GM12878 (cell line): ENCODE results near the gene ZNF341. TPM values are rescaled to one million over a fixed set of nuclear protein-coding genes. Genes with fewer than 3 reads are reported as not detected.

Source experiments
- ATF7 ChIP-seq: fragments of 450-650 bp; IDR thresholded peaks from 2 replicates; pipeline ENCODE4 v1.6.1; 2016; ENCODE audit warnings: low read depth, mild to moderate bottlenecking
- BCL11A ChIP-seq: IDR thresholded peaks from 2 replicates; pipeline ENCODE4 v1.6.1; 2011; ENCODE audit warnings: low read depth, low read length
- BHLHE40 ChIP-seq, 2 experiments: fragments of 450-650 bp in 1 of 2; IDR thresholded peaks; 2 replicates each; pipeline ENCODE4 v1.6.1; 2011 to 2017; ENCODE audit warnings: low read depth in 2 of 2, borderline replicate concordance in 1 of 2, improper control_type of control experiment in 1 of 2, low read length in 1 of 2, mild to moderate bottlenecking in 1 of 2
- CEBPB ChIP-seq, 2 experiments: fragments of 150-350 bp in 1 of 2; IDR thresholded peaks; 2 replicates each; pipeline ENCODE4 v1.6.1; 2012 to 2014; ENCODE audit warnings: low read depth in 2 of 2, low read length in 2 of 2, borderline replicate concordance in 1 of 2, inconsistent platforms in 1 of 2
- CHD4 ChIP-seq: fragments of 200-600 bp; sonication (generic); IDR thresholded peaks from 2 replicates; pipeline ENCODE4 v1.6.1; 2016; ENCODE audit warnings: mild to moderate bottlenecking
- CREM ChIP-seq: IDR thresholded peaks from 2 replicates; pipeline ENCODE4 v1.6.1; 2014; ENCODE audit warnings: antibody characterized with exemption, low read depth
- EGR1 ChIP-seq, 2 experiments: IDR thresholded peaks; 1 replicate in 1 of 2; 2 replicates in 1 of 2; pipeline ENCODE4 v1.6.1; 2011 to 2012; ENCODE audit warnings: low read depth in 2 of 2, low read length in 2 of 2, borderline replicate concordance in 1 of 2, mild to moderate bottlenecking in 1 of 2, moderate library complexity in 1 of 2
- ESRRA ChIP-seq: IDR thresholded peaks from 2 replicates; pipeline ENCODE4 v1.6.1; 2012; ENCODE audit warnings: mild to moderate bottlenecking, low read length, improper control_type of control experiment
- IRF4 ChIP-seq: IDR thresholded peaks from 2 replicates; pipeline ENCODE4 v1.6.1; 2011; ENCODE audit warnings: low read depth, low read length
- NFYB ChIP-seq: IDR thresholded peaks from 2 replicates; pipeline ENCODE4 v1.6.1; 2011; ENCODE audit warnings: low read depth, mild to moderate bottlenecking, low read length, improper control_type of control experiment, moderate library complexity; ENCODE audit not compliant: insufficient read depth
- NRF1 ChIP-seq: conservative IDR thresholded peaks from 2 replicates; pipeline ENCODE4 v1.6.1; 2011; ENCODE audit warnings: mild to moderate bottlenecking, low read depth, low read length, improper control_type of control experiment
- POU2F2 ChIP-seq: IDR thresholded peaks from 3 replicates; pipeline ENCODE4 v1.6.1; 2011; ENCODE audit warnings: low read depth, mild to moderate bottlenecking, low read length, borderline replicate concordance
- RAD21 ChIP-seq: IDR thresholded peaks from 2 replicates; pipeline ENCODE4 v1.6.1; 2011; ENCODE audit warnings: mild to moderate bottlenecking, low read depth, low read length, moderate library complexity; ENCODE audit not compliant: insufficient read depth
- SRF ChIP-seq, 2 experiments: IDR thresholded peaks; 2 replicates each; pipeline ENCODE4 v1.6.1; 2011; ENCODE audit warnings: low read depth in 2 of 2, low read length in 2 of 2, mild to moderate bottlenecking in 1 of 2, moderate library complexity in 1 of 2
- TCF7 ChIP-seq: IDR thresholded peaks from 2 replicates; pipeline ENCODE4 v1.6.1; 2014; ENCODE audit warnings: antibody characterized with exemption, borderline replicate concordance
- WRNIP1 ChIP-seq: IDR thresholded peaks from 2 replicates; pipeline ENCODE4 v1.6.1; 2011; ENCODE audit warnings: low read depth, low read length, improper control_type of control experiment, borderline replicate concordance
- YY1 ChIP-seq: IDR thresholded peaks from 2 replicates; pipeline ENCODE4 v1.6.1; 2011; ENCODE audit warnings: low read depth, mild to moderate bottlenecking, low read length
- ZNF207 ChIP-seq: fragments of 450-650 bp; IDR thresholded peaks from 2 replicates; pipeline ENCODE4 v1.6.1; 2014; ENCODE audit warnings: antibody characterized with exemption, mild to moderate bottlenecking, borderline replicate concordance
- polyA plus RNA-seq, 11 experiments: library from polyadenylated mRNA; depleted of rRNA in 4 of 11; unstranded in 6 of 11; stranded (reverse) in 5 of 11; fragments of >200 nt; fragmentation: Nextera tagmentation in 4 of 11; fragmentation: Illumina TruSeq in 1 of 11; extraction: Ambion mirVana in 4 of 11; extraction: Trizol in 1 of 11; gene quantifications; 1 replicate in 1 of 11; 2 replicates in 10 of 11; pipeline versions ENCODE4 v1.2.1 to v1.2.3, GENCODE V29; 2011 to 2016; ENCODE audit warnings: inconsistent platforms in 2 of 11, missing spikeins in 2 of 11, low read depth in 1 of 11
- total RNA-seq, 4 experiments: library from RNA; depleted of rRNA in 3 of 4; stranded (reverse); fragments of >200 nt in 3 of 4; fragmentation: Illumina TruSeq in 1 of 4; extraction: Trizol in 1 of 4; gene quantifications; 2 replicates each; pipeline versions ENCODE4 v1.2.1 to v1.2.3, GENCODE V29; 2013 to 2021
- TF ChIP-seq, protein P1 (sequence below): fragments of 450-650 bp; formaldehyde crosslinking; IDR thresholded peaks from 2 replicates; pipeline ENCODE4 v1.4.0; 2022; ENCODE audit warnings: mild to moderate bottlenecking, moderate library complexity
- TF ChIP-seq, protein P2 (sequence below), 3 experiments: IDR thresholded peaks in 2 of 3; conservative IDR thresholded peaks in 1 of 3; 2 replicates each; pipeline ENCODE4 v1.5.1; 2011; ENCODE audit warnings: low read depth in 3 of 3, low read length in 3 of 3, mild to moderate bottlenecking in 3 of 3, control low read depth in 2 of 3, moderate library complexity in 2 of 3, inconsistent platforms in 1 of 3, mixed read lengths in 1 of 3; ENCODE audit not compliant: control insufficient read depth in 2 of 3, insufficient read depth in 1 of 3; ENCODE audit errors: extremely low read depth in 1 of 3
- TF ChIP-seq, protein P3 (sequence below): IDR thresholded peaks from 2 replicates; pipeline ENCODE4 v1.6.1; 2012; ENCODE audit warnings: low read length, inconsistent platforms
- TF ChIP-seq, protein P4 (sequence below): IDR thresholded peaks from 2 replicates; pipeline ENCODE4 v1.6.1; 2012; ENCODE audit warnings: low read depth, low read length, improper control_type of control experiment

Gene ZNF341
- total and polyA plus RNA-seq, 10 of the 15 experiments (the other 5 are each of a cell fraction or from before 2014, with no cell fraction given): 0.18 to 5.0 (median 2.6) TPM

DNA sequence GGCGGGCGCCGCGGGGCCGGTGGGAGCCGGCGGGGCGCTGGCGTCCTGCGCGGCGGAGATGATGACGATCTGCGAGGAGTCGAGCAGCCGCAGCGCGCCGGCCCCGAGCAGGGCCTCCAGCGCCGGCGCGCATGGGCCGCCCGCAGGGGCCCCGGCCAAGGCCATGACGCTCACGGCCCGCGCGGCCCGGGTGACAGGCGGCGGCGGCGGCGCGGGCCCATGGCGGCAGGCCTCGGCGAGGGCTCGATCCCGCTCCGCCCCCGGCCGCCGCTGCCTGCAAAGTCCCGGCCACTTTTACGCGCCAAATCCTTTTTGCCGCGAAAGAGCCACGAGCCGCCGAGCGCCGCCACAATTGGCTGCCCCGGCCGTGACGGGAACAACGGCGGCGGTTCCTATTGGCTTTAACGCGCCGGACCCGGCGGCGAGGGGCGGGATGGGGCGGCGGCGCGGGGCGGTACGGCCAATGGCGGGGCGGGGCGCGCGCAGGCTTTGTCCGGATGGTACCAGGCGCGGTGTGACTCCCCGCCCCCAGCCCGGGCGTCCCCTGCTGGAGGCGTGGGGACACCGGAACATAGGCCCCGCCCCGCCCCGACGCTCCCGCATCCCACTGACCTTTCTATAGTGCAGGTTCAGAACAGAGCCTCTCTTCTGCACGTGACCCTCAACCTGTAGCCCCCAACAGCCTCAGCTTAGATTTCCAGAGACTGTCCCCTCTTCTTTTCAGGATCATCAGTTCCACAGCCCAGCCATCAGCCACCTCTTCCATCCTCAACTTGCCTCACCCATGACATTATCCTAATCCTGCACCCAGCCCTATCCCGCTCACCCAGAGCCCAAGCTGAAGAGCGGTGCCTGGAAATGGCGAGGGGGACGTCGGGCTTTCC lies 45.5 kb upstream of the ZNF341 start, which contains the start of gene E2F1 (continued):
- TF ChIP-seq, protein P1, sequence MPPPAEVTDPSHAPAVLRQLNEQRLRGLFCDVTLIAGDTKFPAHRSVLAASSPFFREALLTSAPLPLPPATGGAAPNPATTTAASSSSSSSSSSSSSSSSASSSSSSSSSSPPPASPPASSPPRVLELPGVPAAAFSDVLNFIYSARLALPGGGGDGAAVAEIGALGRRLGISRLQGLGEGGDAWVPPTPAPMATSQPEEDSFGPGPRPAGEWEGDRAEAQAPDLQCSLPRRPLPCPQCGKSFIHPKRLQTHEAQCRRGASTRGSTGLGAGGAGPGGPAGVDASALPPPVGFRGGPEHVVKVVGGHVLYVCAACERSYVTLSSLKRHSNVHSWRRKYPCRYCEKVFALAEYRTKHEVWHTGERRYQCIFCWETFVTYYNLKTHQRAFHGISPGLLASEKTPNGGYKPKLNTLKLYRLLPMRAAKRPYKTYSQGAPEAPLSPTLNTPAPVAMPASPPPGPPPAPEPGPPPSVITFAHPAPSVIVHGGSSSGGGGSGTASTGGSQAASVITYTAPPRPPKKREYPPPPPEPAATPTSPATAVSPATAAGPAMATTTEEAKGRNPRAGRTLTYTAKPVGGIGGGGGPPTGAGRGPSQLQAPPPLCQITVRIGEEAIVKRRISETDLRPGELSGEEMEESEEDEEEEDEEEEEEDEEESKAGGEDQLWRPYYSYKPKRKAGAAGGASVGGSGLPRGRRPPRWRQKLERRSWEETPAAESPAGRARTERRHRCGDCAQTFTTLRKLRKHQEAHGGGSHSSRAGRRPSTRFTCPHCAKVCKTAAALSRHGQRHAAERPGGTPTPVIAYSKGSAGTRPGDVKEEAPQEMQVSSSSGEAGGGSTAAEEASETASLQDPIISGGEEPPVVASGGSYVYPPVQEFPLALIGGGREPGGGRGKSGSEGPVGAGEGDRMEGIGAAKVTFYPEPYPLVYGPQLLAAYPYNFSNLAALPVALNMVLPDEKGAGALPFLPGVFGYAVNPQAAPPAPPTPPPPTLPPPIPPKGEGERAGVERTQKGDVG (CRISPR knock-in tag): no peak
- TF ChIP-seq RAD21: no peak
- no peak for TF ChIP-seq CHD4
- TF ChIP-seq CEBPB (IDR thresholded peaks at IDR 0.05; ENCODE audit: borderline replicate concordance in 1 of 2, low read depth in 2 of 2, low read length in 2 of 2): no peak
- TF ChIP-seq, protein P2, sequence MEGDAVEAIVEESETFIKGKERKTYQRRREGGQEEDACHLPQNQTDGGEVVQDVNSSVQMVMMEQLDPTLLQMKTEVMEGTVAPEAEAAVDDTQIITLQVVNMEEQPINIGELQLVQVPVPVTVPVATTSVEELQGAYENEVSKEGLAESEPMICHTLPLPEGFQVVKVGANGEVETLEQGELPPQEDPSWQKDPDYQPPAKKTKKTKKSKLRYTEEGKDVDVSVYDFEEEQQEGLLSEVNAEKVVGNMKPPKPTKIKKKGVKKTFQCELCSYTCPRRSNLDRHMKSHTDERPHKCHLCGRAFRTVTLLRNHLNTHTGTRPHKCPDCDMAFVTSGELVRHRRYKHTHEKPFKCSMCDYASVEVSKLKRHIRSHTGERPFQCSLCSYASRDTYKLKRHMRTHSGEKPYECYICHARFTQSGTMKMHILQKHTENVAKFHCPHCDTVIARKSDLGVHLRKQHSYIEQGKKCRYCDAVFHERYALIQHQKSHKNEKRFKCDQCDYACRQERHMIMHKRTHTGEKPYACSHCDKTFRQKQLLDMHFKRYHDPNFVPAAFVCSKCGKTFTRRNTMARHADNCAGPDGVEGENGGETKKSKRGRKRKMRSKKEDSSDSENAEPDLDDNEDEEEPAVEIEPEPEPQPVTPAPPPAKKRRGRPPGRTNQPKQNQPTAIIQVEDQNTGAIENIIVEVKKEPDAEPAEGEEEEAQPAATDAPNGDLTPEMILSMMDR (IDR thresholded peaks at IDR 0.05 in 2 of 3, conservative IDR thresholded peaks at IDR 0.05 in 1 of 3; ENCODE audit: control insufficient read depth in 2 of 3, extremely low read depth in 1 of 3, insufficient read depth in 1 of 3, low read depth in 3 of 3, low read length in 3 of 3): peak in 2 of 3 experiments; percentile 21 to 28; a peak in 2 of 6 replicates
- TF ChIP-seq, protein P3, sequence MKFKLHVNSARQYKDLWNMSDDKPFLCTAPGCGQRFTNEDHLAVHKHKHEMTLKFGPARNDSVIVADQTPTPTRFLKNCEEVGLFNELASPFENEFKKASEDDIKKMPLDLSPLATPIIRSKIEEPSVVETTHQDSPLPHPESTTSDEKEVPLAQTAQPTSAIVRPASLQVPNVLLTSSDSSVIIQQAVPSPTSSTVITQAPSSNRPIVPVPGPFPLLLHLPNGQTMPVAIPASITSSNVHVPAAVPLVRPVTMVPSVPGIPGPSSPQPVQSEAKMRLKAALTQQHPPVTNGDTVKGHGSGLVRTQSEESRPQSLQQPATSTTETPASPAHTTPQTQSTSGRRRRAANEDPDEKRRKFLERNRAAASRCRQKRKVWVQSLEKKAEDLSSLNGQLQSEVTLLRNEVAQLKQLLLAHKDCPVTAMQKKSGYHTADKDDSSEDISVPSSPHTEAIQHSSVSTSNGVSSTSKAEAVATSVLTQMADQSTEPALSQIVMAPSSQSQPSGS: no peak
- peak; percentile 74 to 82 for TF ChIP-seq BHLHE40 (IDR thresholded peaks at IDR 0.05; ENCODE audit: borderline replicate concordance in 1 of 2, low read depth in 2 of 2, low read length in 1 of 2)
- TF ChIP-seq POU2F2: no peak
- no peak for TF ChIP-seq BCL11A
- no peak for TF ChIP-seq WRNIP1
- TF ChIP-seq TCF7: no peak
- TF ChIP-seq ESRRA: no peak
- TF ChIP-seq, protein P4, sequence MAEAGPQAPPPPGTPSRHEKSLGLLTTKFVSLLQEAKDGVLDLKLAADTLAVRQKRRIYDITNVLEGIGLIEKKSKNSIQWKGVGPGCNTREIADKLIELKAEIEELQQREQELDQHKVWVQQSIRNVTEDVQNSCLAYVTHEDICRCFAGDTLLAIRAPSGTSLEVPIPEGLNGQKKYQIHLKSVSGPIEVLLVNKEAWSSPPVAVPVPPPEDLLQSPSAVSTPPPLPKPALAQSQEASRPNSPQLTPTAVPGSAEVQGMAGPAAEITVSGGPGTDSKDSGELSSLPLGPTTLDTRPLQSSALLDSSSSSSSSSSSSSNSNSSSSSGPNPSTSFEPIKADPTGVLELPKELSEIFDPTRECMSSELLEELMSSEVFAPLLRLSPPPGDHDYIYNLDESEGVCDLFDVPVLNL: peak; percentile 90
- TF ChIP-seq CREM: peak; percentile 74
- no peak for TF ChIP-seq SRF (IDR thresholded peaks at IDR 0.05; ENCODE audit: low read depth in 2 of 2, low read length in 2 of 2)
- no peak for TF ChIP-seq IRF4
- no peak for TF ChIP-seq ATF7
- TF ChIP-seq EGR1 (IDR thresholded peaks at IDR 0.05; ENCODE audit: borderline replicate concordance in 1 of 2, low read depth in 2 of 2, low read length in 2 of 2): peak in 1 of 2 experiments; percentile 67; a peak in 1 of 3 replicates
- TF ChIP-seq NFYB: peak; percentile 80; the same call in 1 of the 2 replicates
- no peak for TF ChIP-seq ZNF207
- TF ChIP-seq NRF1: peak; percentile 19; the same call in 1 of the 2 replicates
- TF ChIP-seq YY1: peak; percentile 42; the same call in 1 of the 2 replicates
